SK-N-SH (cell line): ENCODE measurements around the gene RAB38. TPM values are rescaled to one million over a fixed set of nuclear protein-coding genes. Genes with fewer than 3 reads are reported as not detected.

Experiments
- CTCF ChIA-PET: fragments of 300-600, 350-600 bp; formaldehyde crosslinking; extraction: SDS; loops from one replicate; lab custom pipeline; 2021; lab: Yijun Ruan, JAX
- POLR2A ChIA-PET: fragments of 350-600 bp; sonication (Branson Sonifier 250); formaldehyde crosslinking; extraction: SDS; loops from one replicate; lab custom pipeline; 2020; ENCODE audit warnings: antibody characterized with exemption, inconsistent platforms; lab: Yijun Ruan, JAX
- DNase-seq: peaks from one replicate; pipeline ENCODE4 v3.0.0; 2012
- H2AFZ ChIP-seq: fragments of 200-600 bp; sonication (generic); 2 replicates; pipeline ENCODE4 v1.8.1; 2016; ENCODE audit warnings: antibody characterized with exemption, mild to moderate bottlenecking, low read depth
- H3F3A ChIP-seq: fragments of 200-600 bp; sonication (generic); replicated peaks from 2 replicates; pipeline ENCODE3; 2016; ENCODE audit warnings: antibody characterized with exemption, mild to moderate bottlenecking; ENCODE audit not compliant: insufficient read depth
- H3K27ac ChIP-seq, 2 experiments: fragments of 200-500 bp in 1 of 2; fragments of 200-600 bp in 1 of 2; sonication (Bioruptor generic) in 1 of 2; sonication (generic), shearing (Covaris generic) in 1 of 2; 2 replicates each; pipeline versions ENCODE4 v1.5.1 to v1.6.1; 2014 to 2016; ENCODE audit warnings: low read depth in 2 of 2, inconsistent platforms in 1 of 2, low read length in 1 of 2, mild to moderate bottlenecking in 1 of 2, mixed read lengths in 1 of 2
- H3K27me3 ChIP-seq: fragments of 200-600 bp; sonication (generic), shearing (Covaris generic); 2 replicates; pipeline ENCODE4 v1.6.1; 2016; ENCODE audit warnings: mixed run types; ENCODE audit not compliant: insufficient read depth
- H3K36me3 ChIP-seq, 2 experiments: fragments of 200-500 bp in 1 of 2; fragments of 200-600 bp in 1 of 2; sonication (Bioruptor generic) in 1 of 2; sonication (generic) in 1 of 2; replicated peaks in 1 of 2; 2 replicates each; pipeline versions ENCODE3 to v1.5.1; 2014 to 2016; ENCODE audit warnings: low read length in 1 of 2, mild to moderate bottlenecking in 1 of 2; ENCODE audit not compliant: insufficient read depth in 2 of 2, control insufficient read depth in 1 of 2
- H3K4me1 ChIP-seq, 2 experiments: fragments of 200-500 bp in 1 of 2; fragments of 200-600 bp in 1 of 2; sonication (Bioruptor generic) in 1 of 2; sonication (generic), shearing (Covaris generic) in 1 of 2; 2 replicates each; pipeline versions ENCODE4 v1.5.1 to v1.6.1; 2014 to 2016; ENCODE audit warnings: low read depth in 1 of 2, low read length in 1 of 2, mixed run types in 1 of 2; ENCODE audit not compliant: insufficient read depth in 2 of 2, control insufficient read depth in 1 of 2
- H3K4me2 ChIP-seq: fragments of 200-600 bp; sonication (generic), shearing (Covaris generic); 2 replicates; pipeline ENCODE4 v1.6.1; 2017; ENCODE audit warnings: mixed run types
- H3K4me3 ChIP-seq, 2 experiments: fragments of 200-500 bp in 1 of 2; fragments of 200-600 bp in 1 of 2; sonication (Bioruptor generic) in 1 of 2; sonication (generic), shearing (Covaris generic) in 1 of 2; 2 replicates each; pipeline versions ENCODE4 v1.5.1 to v1.8.1; 2014 to 2016; ENCODE audit warnings: low read depth in 2 of 2, inconsistent platforms in 1 of 2, low read length in 1 of 2, mild to moderate bottlenecking in 1 of 2, mixed read lengths in 1 of 2, moderate library complexity in 1 of 2
- H3K79me2 ChIP-seq: fragments of 200-600 bp; sonication (generic); 2 replicates; pipeline ENCODE4 v1.8.1; 2017; ENCODE audit warnings: mild to moderate bottlenecking; ENCODE audit not compliant: insufficient read depth
- H3K9ac ChIP-seq: fragments of 200-600 bp; sonication (generic); 2 replicates; pipeline ENCODE4 v1.6.1; 2017; ENCODE audit warnings: mixed run types
- H3K9me2 ChIP-seq: fragments of 200-600 bp; sonication (generic); 2 replicates; pipeline ENCODE4 v1.6.1; 2017; ENCODE audit warnings: mixed run types
- H3K9me3 ChIP-seq: fragments of 200-600 bp; sonication (generic); 2 replicates; pipeline ENCODE4 v1.6.1; 2017; ENCODE audit warnings: mixed run types, mild to moderate bottlenecking, moderate library complexity
- H4K20me1 ChIP-seq: fragments of 200-600 bp; sonication (generic); 2 replicates; pipeline ENCODE4 v1.6.1; 2017; ENCODE audit warnings: mild to moderate bottlenecking, mixed run types; ENCODE audit not compliant: insufficient read depth
- CHD2 ChIP-seq: fragments of 150-350 bp; IDR thresholded peaks from 2 replicates; pipeline ENCODE4 v1.6.1; 2018; ENCODE audit warnings: low read length; ENCODE audit not compliant: partially characterized antibody
- ELF1 ChIP-seq: IDR thresholded peaks from 2 replicates; pipeline ENCODE4 v1.4.0; 2012
- POLR2AphosphoS5 ChIP-seq: IDR thresholded peaks from 2 replicates; pipeline ENCODE4 v1.6.1; 2012; ENCODE audit warnings: low read depth, low read length
- RCOR1 ChIP-seq: fragments of 150-350 bp; IDR thresholded peaks from 2 replicates; pipeline ENCODE4 v1.6.1; 2017; ENCODE audit warnings: antibody characterized with exemption, low read length
- RFX5 ChIP-seq: IDR thresholded peaks from 2 replicates; pipeline ENCODE4 v1.6.1; 2012; ENCODE audit warnings: mild to moderate bottlenecking, improper control_type of control experiment, low read length
- SIN3A ChIP-seq: IDR thresholded peaks from 2 replicates; pipeline ENCODE4 v1.6.1; 2012; ENCODE audit warnings: low read depth, mild to moderate bottlenecking, low read length, moderate library complexity, borderline replicate concordance
- SMC3 ChIP-seq: IDR thresholded peaks from 2 replicates; pipeline ENCODE4 v1.6.1; 2012; ENCODE audit warnings: low read depth, low read length, improper control_type of control experiment
- TEAD4 ChIP-seq: IDR thresholded peaks from 2 replicates; pipeline ENCODE4 v1.4.0; 2012; ENCODE audit warnings: mild to moderate bottlenecking, borderline replicate concordance; ENCODE audit not compliant: insufficient read depth
- WGBS: methylation state at CpG from one replicate; pipeline ENCODE4 v1.1.6; 2017; ENCODE audit warnings: low lambda C conversion rate; 5-methylcytosine and 5-hydroxymethylcytosine counted together
- polyA plus RNA-seq, 3 experiments: library from polyadenylated mRNA; depleted of rRNA; stranded (reverse); fragments of >200 nt; gene quantifications; 2 replicates each; pipeline ENCODE4 v1.2.3, GENCODE V29; 2012
- TF ChIP-seq, protein P1 (sequence below): IDR thresholded peaks from 2 replicates; pipeline ENCODE4 v1.6.1; 2012; ENCODE audit warnings: mild to moderate bottlenecking, low read depth, low read length, moderate library complexity
- TF ChIP-seq, protein P2 (sequence below): IDR thresholded peaks from 2 replicates; pipeline ENCODE4; 2012

The RAB38 gene
- polyA plus RNA-seq, 1 of the 3 experiments (the other 2 are of a cell fraction) = 0.66 TPM

DNA sequence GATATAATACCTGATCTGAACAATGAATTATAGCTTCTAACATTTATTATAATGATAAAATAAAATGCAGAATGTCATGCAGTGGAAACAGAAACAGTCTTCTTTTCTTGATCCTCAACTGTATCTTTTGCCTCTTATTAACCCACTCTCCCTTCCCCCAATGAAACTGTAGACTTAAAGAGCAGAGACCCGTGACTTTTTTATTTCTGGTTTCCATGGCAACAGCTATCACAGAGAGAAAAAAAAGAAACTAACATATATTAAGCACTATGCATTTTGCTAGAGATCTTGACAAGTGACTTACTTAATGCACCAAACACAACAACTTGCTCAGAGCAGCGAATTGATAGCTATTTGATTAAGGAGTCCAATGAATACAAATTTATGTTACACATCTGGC lies 69.3 kb downstream of the RAB38 start:
- no peak overlapping the region for H3K27ac ChIP-seq
- ChIA-PET POLR2A (no interaction called here), CTCF (interaction anchor here (1.3 kb wide), 1 partner anchor 89 kb away, joined by 3 read pairs; no protein-coding TSS in a partner anchor)
- no peaks in the 10 kb centered on the region for H3K36me3 ChIP-seq
- WGBS = 11% methylated on average over 2 of the region's 2 CpGs
- H3K9me3 ChIP-seq = no peaks in the 10 kb centered on the region
- DNase-seq = no peak
- TF ChIP-seq RFX5 (no peak), SIN3A (no peak), RCOR1 (no peak)
- no peaks in the 10 kb centered on the region for H3F3A ChIP-seq
- H3K4me3 ChIP-seq = no peak overlapping the region
- no peak overlapping the region for H3K9ac ChIP-seq
- no peaks in the 10 kb centered on the region; the same call in 1 of the 2 replicates for H3K27me3 ChIP-seq
- no peak overlapping the region for H3K4me2 ChIP-seq
- H2AFZ ChIP-seq = no peak overlapping the region
- no peaks in the 10 kb centered on the region for H3K79me2 ChIP-seq
- H4K20me1 ChIP-seq = no peaks in the 10 kb centered on the region
- no peaks in the 10 kb centered on the region for H3K4me1 ChIP-seq
- no peaks in the 10 kb centered on the region for H3K9me2 ChIP-seq

DNA sequence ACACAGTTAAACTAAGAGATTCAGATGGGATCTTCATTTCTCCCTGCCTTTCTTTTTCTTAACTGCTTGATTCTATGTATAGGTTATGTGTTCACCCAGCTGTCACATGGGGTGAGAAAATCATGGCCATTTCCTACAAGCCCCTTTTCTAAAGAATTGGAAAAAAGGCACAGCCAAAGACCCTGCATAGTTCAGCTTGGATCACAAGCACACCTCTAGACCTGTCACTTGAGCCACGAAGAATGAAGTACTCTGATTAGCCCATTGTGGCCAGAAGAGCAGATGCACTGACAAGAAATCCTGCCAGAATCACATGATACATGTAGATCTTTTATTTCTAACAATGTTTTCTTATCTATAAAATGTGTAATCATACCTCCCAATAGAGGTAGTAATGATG lies 69.7 kb downstream of the RAB38 start:
- H3K27ac ChIP-seq = no peak overlapping the region
- no peak overlapping the region for H3K4me3 ChIP-seq
- no peaks in the 10 kb centered on the region for H4K20me1 ChIP-seq
- no peaks in the 10 kb centered on the region for H3K9me3 ChIP-seq
- no peaks in the 10 kb centered on the region for H3K4me1 ChIP-seq
- no peak overlapping the region for H2AFZ ChIP-seq
- H3K36me3 ChIP-seq = no peaks in the 10 kb centered on the region
- H3K4me2 ChIP-seq = no peak overlapping the region
- no peaks in the 10 kb centered on the region; the same call in 1 of the 2 replicates for H3K27me3 ChIP-seq
- no peaks in the 10 kb centered on the region for H3K9me2 ChIP-seq
- DNase-seq = no peak
- H3K79me2 ChIP-seq = no peaks in the 10 kb centered on the region
- ChIA-PET CTCF (interaction anchor here (1.3 kb wide), 1 partner anchor 89 kb away, joined by 3 read pairs; no protein-coding TSS in a partner anchor), POLR2A (no interaction called here)
- no peaks in the 10 kb centered on the region for H3F3A ChIP-seq
- H3K9ac ChIP-seq = no peak overlapping the region
- TF ChIP-seq TEAD4 (no peak), ELF1 (no peak), POLR2AphosphoS5 (no peak), CHD2 (no peak), SMC3 (no peak)
- TF ChIP-seq, protein P1, sequence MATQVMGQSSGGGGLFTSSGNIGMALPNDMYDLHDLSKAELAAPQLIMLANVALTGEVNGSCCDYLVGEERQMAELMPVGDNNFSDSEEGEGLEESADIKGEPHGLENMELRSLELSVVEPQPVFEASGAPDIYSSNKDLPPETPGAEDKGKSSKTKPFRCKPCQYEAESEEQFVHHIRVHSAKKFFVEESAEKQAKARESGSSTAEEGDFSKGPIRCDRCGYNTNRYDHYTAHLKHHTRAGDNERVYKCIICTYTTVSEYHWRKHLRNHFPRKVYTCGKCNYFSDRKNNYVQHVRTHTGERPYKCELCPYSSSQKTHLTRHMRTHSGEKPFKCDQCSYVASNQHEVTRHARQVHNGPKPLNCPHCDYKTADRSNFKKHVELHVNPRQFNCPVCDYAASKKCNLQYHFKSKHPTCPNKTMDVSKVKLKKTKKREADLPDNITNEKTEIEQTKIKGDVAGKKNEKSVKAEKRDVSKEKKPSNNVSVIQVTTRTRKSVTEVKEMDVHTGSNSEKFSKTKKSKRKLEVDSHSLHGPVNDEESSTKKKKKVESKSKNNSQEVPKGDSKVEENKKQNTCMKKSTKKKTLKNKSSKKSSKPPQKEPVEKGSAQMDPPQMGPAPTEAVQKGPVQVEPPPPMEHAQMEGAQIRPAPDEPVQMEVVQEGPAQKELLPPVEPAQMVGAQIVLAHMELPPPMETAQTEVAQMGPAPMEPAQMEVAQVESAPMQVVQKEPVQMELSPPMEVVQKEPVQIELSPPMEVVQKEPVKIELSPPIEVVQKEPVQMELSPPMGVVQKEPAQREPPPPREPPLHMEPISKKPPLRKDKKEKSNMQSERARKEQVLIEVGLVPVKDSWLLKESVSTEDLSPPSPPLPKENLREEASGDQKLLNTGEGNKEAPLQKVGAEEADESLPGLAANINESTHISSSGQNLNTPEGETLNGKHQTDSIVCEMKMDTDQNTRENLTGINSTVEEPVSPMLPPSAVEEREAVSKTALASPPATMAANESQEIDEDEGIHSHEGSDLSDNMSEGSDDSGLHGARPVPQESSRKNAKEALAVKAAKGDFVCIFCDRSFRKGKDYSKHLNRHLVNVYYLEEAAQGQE = no peak
- TF ChIP-seq, protein P2, sequence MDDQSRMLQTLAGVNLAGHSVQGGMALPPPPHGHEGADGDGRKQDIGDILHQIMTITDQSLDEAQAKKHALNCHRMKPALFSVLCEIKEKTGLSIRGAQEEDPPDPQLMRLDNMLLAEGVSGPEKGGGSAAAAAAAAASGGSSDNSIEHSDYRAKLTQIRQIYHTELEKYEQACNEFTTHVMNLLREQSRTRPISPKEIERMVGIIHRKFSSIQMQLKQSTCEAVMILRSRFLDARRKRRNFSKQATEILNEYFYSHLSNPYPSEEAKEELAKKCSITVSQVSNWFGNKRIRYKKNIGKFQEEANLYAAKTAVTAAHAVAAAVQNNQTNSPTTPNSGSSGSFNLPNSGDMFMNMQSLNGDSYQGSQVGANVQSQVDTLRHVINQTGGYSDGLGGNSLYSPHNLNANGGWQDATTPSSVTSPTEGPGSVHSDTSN = no peak
- WGBS = 9% methylated on average over 1 of the region's 1 CpG
